HepG2 (cell line): ENCODE data around the gene WDR93. TPM values are rescaled to one million over a fixed set of nuclear protein-coding genes. Genes with fewer than 3 reads are reported as not detected.
A peak's percentile ranks its signal among the peaks of the same experiment; 100 is the strongest.

Experiments used
- HNRNPH1 ChIP-seq: fragments of 200-400 bp; formaldehyde crosslinking; optimal IDR thresholded peaks from 2 replicates; pipeline ENCODE3; 2017; ENCODE audit warnings: mild to moderate bottlenecking, low read depth, low read length
- MTA1 ChIP-seq: sonication (generic); formaldehyde crosslinking; IDR thresholded peaks from 2 replicates; pipeline ENCODE4 v1.4.0; 2020; ENCODE audit warnings: missing genetic modification reagents, mild to moderate bottlenecking, borderline replicate concordance
- NR2C2 ChIP-seq: sonication (generic); formaldehyde crosslinking; IDR thresholded peaks from 2 replicates; pipeline ENCODE4 v1.4.0; 2020; ENCODE audit warnings: missing genetic modification reagents, mild to moderate bottlenecking, moderate library complexity, borderline replicate concordance
- PRDM4 ChIP-seq: sonication (generic); formaldehyde crosslinking; IDR thresholded peaks from 2 replicates; pipeline ENCODE4 v1.9.0; 2021; ENCODE audit warnings: missing genetic modification reagents, borderline replicate concordance
- RBM39 ChIP-seq: fragments of 200-400 bp; formaldehyde crosslinking; IDR thresholded peaks from one replicate; pipeline ENCODE4 v1.6.1; 2018; ENCODE audit warnings: antibody characterized with exemption, mild to moderate bottlenecking, low read depth, low read length; ENCODE audit not compliant: poor library complexity, severe bottlenecking
- SMAD9 ChIP-seq: sonication (generic); formaldehyde crosslinking; IDR thresholded peaks from 2 replicates; pipeline ENCODE4 v1.5.1; 2020; ENCODE audit warnings: mild to moderate bottlenecking, missing genetic modification reagents
- SOX13 ChIP-seq, 3 experiments: fragments of 450-650 bp in 1 of 3; sonication (generic) in 1 of 3; formaldehyde crosslinking in 1 of 3; IDR thresholded peaks in 2 of 3; conservative IDR thresholded peaks in 1 of 3; 2 replicates each; pipeline versions ENCODE4 v1.5.0 to v1.6.1; 2016 to 2020; ENCODE audit warnings: antibody characterized with exemption in 1 of 3, mild to moderate bottlenecking in 1 of 3, missing compliant biosample characterization in 1 of 3, missing genetic modification reagents in 1 of 3, moderate library complexity in 1 of 3
- ZBTB25 ChIP-seq: IDR thresholded peaks from 2 replicates; pipeline ENCODE4 v1.6.1; 2018; ENCODE audit warnings: missing genetic modification reagents
- ZBTB44 ChIP-seq: sonication (generic); formaldehyde crosslinking; IDR thresholded peaks from 2 replicates; pipeline ENCODE4 v1.4.0; 2020; ENCODE audit warnings: missing genetic modification reagents
- ZNF17 ChIP-seq: sonication (generic); formaldehyde crosslinking; IDR thresholded peaks from 2 replicates; pipeline ENCODE4 v1.5.0; 2020; ENCODE audit warnings: mild to moderate bottlenecking, missing genetic modification reagents
- polyA plus RNA-seq, 8 experiments: library from polyadenylated mRNA; depleted of rRNA in 3 of 8; stranded (reverse) in 7 of 8; unstranded in 1 of 8; fragments of >200 nt; fragmentation: Illumina TruSeq in 4 of 8; extraction: Trizol in 4 of 8; gene quantifications; 2 replicates each; pipeline versions ENCODE4 v1.2.1 to v1.2.3, GENCODE V29; 2011 to 2016; ENCODE audit warnings: low read depth in 4 of 8, missing spikeins in 1 of 8, mixed read lengths in 1 of 8; ENCODE audit not compliant: insufficient read depth in 1 of 8
- total RNA-seq, 5 experiments: library from RNA; depleted of rRNA; stranded (reverse); fragments of >200 nt; fragmentation: Illumina TruSeq; extraction: Trizol; gene quantifications; 2 replicates each; pipeline ENCODE4 v1.2.3, GENCODE V29; 2016; ENCODE audit warnings: low read depth in 1 of 5
- TF ChIP-seq, protein P1 (sequence below): sonication (generic); formaldehyde crosslinking; IDR thresholded peaks from 2 replicates; pipeline ENCODE4 v1.5.0; 2020; ENCODE audit warnings: mild to moderate bottlenecking, missing genetic modification reagents, borderline replicate concordance
- TF ChIP-seq, protein P2 (sequence below): sonication (generic); formaldehyde crosslinking; IDR thresholded peaks from 2 replicates; pipeline ENCODE4 v1.5.0; 2020; ENCODE audit warnings: missing genetic modification reagents, mild to moderate bottlenecking, borderline replicate concordance
- TF ChIP-seq, protein P3 (sequence below), 2 experiments: fragments of 450-650 bp in 1 of 2; sonication (generic) in 1 of 2; formaldehyde crosslinking; IDR thresholded peaks; 2 replicates each; pipeline versions ENCODE4 v1.5.0 to v1.8.0; 2020 to 2022; ENCODE audit warnings: mild to moderate bottlenecking in 1 of 2, missing genetic modification reagents in 1 of 2

Gene WDR93
- total and polyA plus RNA-seq, 2 of the 13 experiments (the other 11 are each of a cell fraction or from before 2014, with no cell fraction given), result 0.07 TPM; not detected in 1

GRCh38 chr15:89750560-89751542 is 60.2 kb downstream of the WDR93 start, which contains the start of gene MESP1 (continued):
- TF ChIP-seq, protein P1, sequence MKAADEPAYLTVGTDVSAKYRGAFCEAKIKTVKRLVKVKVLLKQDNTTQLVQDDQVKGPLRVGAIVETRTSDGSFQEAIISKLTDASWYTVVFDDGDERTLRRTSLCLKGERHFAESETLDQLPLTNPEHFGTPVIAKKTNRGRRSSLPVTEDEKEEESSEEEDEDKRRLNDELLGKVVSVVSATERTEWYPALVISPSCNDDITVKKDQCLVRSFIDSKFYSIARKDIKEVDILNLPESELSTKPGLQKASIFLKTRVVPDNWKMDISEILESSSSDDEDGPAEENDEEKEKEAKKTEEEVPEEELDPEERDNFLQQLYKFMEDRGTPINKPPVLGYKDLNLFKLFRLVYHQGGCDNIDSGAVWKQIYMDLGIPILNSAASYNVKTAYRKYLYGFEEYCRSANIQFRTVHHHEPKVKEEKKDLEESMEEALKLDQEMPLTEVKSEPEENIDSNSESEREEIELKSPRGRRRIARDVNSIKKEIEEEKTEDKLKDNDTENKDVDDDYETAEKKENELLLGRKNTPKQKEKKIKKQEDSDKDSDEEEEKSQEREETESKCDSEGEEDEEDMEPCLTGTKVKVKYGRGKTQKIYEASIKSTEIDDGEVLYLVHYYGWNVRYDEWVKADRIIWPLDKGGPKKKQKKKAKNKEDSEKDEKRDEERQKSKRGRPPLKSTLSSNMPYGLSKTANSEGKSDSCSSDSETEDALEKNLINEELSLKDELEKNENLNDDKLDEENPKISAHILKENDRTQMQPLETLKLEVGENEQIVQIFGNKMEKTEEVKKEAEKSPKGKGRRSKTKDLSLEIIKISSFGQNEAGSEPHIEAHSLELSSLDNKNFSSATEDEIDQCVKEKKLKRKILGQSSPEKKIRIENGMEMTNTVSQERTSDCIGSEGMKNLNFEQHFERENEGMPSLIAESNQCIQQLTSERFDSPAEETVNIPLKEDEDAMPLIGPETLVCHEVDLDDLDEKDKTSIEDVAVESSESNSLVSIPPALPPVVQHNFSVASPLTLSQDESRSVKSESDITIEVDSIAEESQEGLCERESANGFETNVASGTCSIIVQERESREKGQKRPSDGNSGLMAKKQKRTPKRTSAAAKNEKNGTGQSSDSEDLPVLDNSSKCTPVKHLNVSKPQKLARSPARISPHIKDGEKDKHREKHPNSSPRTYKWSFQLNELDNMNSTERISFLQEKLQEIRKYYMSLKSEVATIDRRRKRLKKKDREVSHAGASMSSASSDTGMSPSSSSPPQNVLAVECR (CRISPR knock-in tag), result peak; percentile 60; the same call in 1 of the 2 replicates
- TF ChIP-seq ZNF17 (CRISPR knock-in tag), result no peak
- TF ChIP-seq PRDM4 (CRISPR knock-in tag), result no peak
- TF ChIP-seq MTA1 (CRISPR knock-in tag), result no peak
- TF ChIP-seq ZBTB25 (CRISPR knock-in tag), result no peak
- no peak for TF ChIP-seq HNRNPH1
- TF ChIP-seq, protein P2, sequence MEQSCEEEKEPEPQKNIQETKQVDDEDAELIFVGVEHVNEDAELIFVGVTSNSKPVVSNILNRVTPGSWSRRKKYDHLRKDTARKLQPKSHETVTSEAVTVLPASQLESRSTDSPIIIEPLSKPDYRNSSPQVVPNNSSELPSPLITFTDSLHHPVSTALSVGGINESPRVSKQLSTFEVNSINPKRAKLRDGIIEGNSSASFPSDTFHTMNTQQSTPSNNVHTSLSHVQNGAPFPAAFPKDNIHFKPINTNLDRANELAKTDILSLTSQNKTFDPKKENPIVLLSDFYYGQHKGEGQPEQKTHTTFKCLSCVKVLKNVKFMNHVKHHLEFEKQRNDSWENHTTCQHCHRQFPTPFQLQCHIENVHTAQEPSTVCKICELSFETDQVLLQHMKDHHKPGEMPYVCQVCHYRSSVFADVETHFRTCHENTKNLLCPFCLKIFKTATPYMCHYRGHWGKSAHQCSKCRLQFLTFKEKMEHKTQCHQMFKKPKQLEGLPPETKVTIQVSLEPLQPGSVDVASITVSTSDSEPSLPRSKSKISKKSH (CRISPR knock-in tag), result no peak; the same call in 1 of the 2 replicates
- TF ChIP-seq SOX13 (IDR thresholded peaks at IDR 0.05), result no peak
- TF ChIP-seq SOX13 (CRISPR knock-in tag; conservative IDR thresholded peaks at IDR 0.05 in 1 of 2, IDR thresholded peaks at IDR 0.05 in 1 of 2), result peak in 1 of 2 experiments; percentile 29; a peak in 1 of 4 replicates
- TF ChIP-seq NR2C2 (CRISPR knock-in tag), result no peak
- TF ChIP-seq, protein P3, sequence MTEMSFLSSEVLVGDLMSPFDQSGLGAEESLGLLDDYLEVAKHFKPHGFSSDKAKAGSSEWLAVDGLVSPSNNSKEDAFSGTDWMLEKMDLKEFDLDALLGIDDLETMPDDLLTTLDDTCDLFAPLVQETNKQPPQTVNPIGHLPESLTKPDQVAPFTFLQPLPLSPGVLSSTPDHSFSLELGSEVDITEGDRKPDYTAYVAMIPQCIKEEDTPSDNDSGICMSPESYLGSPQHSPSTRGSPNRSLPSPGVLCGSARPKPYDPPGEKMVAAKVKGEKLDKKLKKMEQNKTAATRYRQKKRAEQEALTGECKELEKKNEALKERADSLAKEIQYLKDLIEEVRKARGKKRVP (CRISPR knock-in tag; IDR thresholded peaks at IDR 0.05), result no peak
- no peak for TF ChIP-seq RBM39
- TF ChIP-seq SMAD9 (CRISPR knock-in tag), result no peak
- no peak for TF ChIP-seq ZBTB44 (CRISPR knock-in tag)
